MM.1S (cell line): Measurements from ENCODE around the gene CEP63.

Experiments
- DNase-seq: peaks from one replicate; pipeline ENCODE4 v3.0.0-alpha.2; 2015
- H2AFZ ChIP-seq: fragments of 300-600 bp; sonication (generic); 2 replicates; pipeline ENCODE4 v1.6.0; 2016; ENCODE audit warnings: antibody characterized with exemption, low read length
- H3F3A ChIP-seq: fragments of 300-600 bp; sonication (generic); 2 replicates; pipeline ENCODE4 v1.6.1; 2016; ENCODE audit warnings: mild to moderate bottlenecking, antibody characterized with exemption, low read length, moderate library complexity, mixed read lengths; ENCODE audit not compliant: insufficient read depth
- H3K27ac ChIP-seq: fragments of 300-600 bp; sonication (generic); 2 replicates; pipeline ENCODE4 v1.5.1; 2016; ENCODE audit warnings: mild to moderate bottlenecking, low read length
- H3K27me3 ChIP-seq: fragments of 300-600 bp; sonication (generic); replicated peaks from 2 replicates; pipeline ENCODE4 v1.6.0; 2016; ENCODE audit warnings: low read length; ENCODE audit not compliant: insufficient read depth
- H3K36me3 ChIP-seq: fragments of 300-600 bp; sonication (generic); replicated peaks from 2 replicates; pipeline ENCODE4 v1.6.1; 2016; ENCODE audit warnings: mild to moderate bottlenecking, low read length, mixed read lengths; ENCODE audit not compliant: insufficient read depth
- H3K4me1 ChIP-seq: fragments of 300-600 bp; sonication (generic); 2 replicates; pipeline ENCODE4 v1.6.1; 2016; ENCODE audit warnings: low read length, mixed read lengths
- H3K4me2 ChIP-seq: fragments of 300-600 bp; sonication (generic); 2 replicates; pipeline ENCODE4 v1.6.0; 2016; ENCODE audit warnings: low read depth, low read length
- H3K4me3 ChIP-seq: fragments of 300-600 bp; sonication (generic); 2 replicates; pipeline ENCODE4 v1.5.1; 2016; ENCODE audit warnings: low read length, mixed read lengths
- H3K79me2 ChIP-seq: fragments of 300-600 bp; sonication (generic); 2 replicates; pipeline ENCODE4 v1.6.1; 2016; ENCODE audit warnings: mixed run types, low read length, mixed read lengths
- H3K9ac ChIP-seq: fragments of 300-600 bp; sonication (generic); 2 replicates; pipeline ENCODE4 v1.6.1; 2016; ENCODE audit warnings: low read length, mixed read lengths
- H3K9me2 ChIP-seq: fragments of 300-600 bp; sonication (generic); replicated peaks from 2 replicates; pipeline ENCODE4 v1.6.1; 2016; ENCODE audit warnings: mild to moderate bottlenecking, low read length, mixed read lengths; ENCODE audit not compliant: insufficient read depth
- H3K9me3 ChIP-seq: fragments of 300-600 bp; sonication (generic); replicated peaks from 2 replicates; pipeline ENCODE4 v1.6.1; 2016; ENCODE audit warnings: mild to moderate bottlenecking, low read length, mixed read lengths; ENCODE audit not compliant: insufficient read depth
- H4K20me1 ChIP-seq: fragments of 300-600 bp; sonication (generic); 2 replicates; pipeline ENCODE4 v1.6.1; 2016; ENCODE audit warnings: mild to moderate bottlenecking, low read length, moderate library complexity, mixed read lengths; ENCODE audit not compliant: insufficient read depth
- EZH2 ChIP-seq: fragments of 300-600 bp; sonication (generic); optimal IDR thresholded peaks from 2 replicates; pipeline ENCODE3; 2017; ENCODE audit warnings: low read depth, mild to moderate bottlenecking, antibody characterized with exemption, low read length, mixed read lengths
- EZH2phosphoT487 ChIP-seq: fragments of 300-600 bp; sonication (generic); IDR thresholded peaks from 2 replicates; pipeline ENCODE4 v1.6.1; 2018; ENCODE audit warnings: antibody characterized with exemption, low read length
- TF ChIP-seq, protein P1 (sequence below): fragments of 300-600 bp; sonication (generic); IDR thresholded peaks from 2 replicates; pipeline ENCODE4 v1.5.1; 2016; ENCODE audit warnings: antibody characterized with exemption, low read length, mixed read lengths

The CEP63 gene

DNA sequence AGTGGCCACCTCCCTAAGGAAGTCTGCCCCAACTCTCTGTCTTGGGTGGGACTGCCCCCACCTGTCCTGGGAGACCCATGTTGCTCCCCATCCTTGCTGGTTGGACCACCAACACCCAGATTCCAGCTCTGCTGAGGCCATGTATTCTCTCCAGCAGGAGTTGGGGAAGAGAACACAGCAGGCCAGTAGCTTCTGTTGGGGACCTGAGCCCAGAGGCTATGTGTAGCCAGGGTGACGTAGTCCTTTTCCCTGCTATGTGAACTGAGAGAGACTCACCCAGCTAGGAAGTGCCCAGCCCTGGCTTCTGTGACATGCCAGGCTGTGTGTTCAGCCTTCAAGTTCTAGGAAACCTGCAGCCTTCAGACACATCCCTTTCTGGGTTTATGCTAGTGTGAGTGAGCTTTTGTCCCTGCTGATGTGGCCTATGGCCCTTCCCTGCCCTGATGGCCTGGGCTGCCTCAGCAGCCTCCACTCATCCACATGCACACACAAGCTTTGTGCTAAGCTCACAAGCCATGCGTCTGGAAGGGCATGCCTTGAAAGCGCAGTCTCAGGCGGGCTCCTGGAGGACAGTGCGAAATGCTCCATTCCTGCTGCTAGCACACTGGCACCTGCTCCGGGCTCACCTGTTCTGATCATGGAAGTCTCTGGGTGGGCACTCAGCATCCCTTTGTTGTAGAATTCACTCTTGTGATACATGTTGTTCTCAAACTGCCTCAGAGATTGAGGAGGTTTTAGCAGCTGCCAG lies 122.3 kb downstream of the CEP63 start:
- TF ChIP-seq EZH2 (no peak), EZH2phosphoT487 (no peak)
- TF ChIP-seq, protein P1, sequence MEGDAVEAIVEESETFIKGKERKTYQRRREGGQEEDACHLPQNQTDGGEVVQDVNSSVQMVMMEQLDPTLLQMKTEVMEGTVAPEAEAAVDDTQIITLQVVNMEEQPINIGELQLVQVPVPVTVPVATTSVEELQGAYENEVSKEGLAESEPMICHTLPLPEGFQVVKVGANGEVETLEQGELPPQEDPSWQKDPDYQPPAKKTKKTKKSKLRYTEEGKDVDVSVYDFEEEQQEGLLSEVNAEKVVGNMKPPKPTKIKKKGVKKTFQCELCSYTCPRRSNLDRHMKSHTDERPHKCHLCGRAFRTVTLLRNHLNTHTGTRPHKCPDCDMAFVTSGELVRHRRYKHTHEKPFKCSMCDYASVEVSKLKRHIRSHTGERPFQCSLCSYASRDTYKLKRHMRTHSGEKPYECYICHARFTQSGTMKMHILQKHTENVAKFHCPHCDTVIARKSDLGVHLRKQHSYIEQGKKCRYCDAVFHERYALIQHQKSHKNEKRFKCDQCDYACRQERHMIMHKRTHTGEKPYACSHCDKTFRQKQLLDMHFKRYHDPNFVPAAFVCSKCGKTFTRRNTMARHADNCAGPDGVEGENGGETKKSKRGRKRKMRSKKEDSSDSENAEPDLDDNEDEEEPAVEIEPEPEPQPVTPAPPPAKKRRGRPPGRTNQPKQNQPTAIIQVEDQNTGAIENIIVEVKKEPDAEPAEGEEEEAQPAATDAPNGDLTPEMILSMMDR = no peak

DNA sequence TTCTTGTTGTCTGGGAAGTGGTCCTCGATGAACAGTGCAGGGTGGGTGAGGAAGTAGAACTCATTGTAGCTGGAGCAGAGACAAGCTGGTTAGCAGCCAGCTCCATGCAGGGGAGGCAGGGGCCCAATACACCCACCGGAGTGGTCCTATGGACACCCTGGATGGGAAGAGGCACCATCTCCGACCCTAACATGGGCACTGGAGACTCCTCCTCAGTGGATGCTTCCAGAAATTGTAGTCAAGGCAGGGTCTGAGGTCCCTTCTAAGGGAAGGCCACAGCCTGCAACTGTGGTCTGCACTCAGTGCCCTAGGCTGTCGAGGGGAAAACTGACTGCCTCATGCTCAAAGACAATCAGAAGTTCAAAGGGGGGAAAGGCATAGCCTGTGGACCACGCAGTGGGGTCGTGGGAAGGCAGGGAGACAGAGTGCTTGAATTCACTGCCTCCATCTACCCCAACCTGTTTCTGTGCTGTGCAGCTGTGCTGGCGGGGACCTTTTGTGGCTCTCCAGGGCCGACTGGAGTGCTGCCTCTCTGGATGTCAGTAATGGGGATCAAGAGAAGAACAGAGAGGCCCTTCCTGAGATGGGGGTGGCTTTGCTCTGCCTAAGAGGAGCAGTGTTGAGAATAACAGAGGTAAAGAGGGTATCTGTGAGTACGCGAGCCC lies 123.0 kb downstream of the CEP63 start:
- Histone ChIP-seq H3K27me3 (no peaks in the 10 kb centered on the region), H3K9me3 (no peaks in the 10 kb centered on the region), H3F3A (no peaks in the 10 kb centered on the region), H3K27ac (no peak overlapping the region), H3K4me1 (peaks cover 6% of the 10 kb centered on the region), H3K9ac (no peak overlapping the region), H4K20me1 (no peaks in the 10 kb centered on the region), H3K9me2 (no peaks in the 10 kb centered on the region), H3K4me3 (no peak overlapping the region), H3K4me2 (no peak overlapping the region), H2AFZ (no peak overlapping the region), H3K79me2 (no peaks in the 10 kb centered on the region), H3K36me3 (no peaks in the 10 kb centered on the region)
- no peak for DNase-seq
- TF ChIP-seq, protein P1 = no peak
- TF ChIP-seq EZH2phosphoT487 (no peak), EZH2 (no peak)

More for the DNA sequence above, 122.3 kb downstream of the CEP63 start:
- H2AFZ ChIP-seq = no peak overlapping the region
- no peaks in the 10 kb centered on the region for H3K9me2 ChIP-seq
- no peaks in the 10 kb centered on the region for H3K9me3 ChIP-seq
- H3F3A ChIP-seq = no peaks in the 10 kb centered on the region
- H3K4me3 ChIP-seq = no peak overlapping the region
- no peaks in the 10 kb centered on the region for H3K27me3 ChIP-seq
- no peaks in the 10 kb centered on the region for H3K79me2 ChIP-seq
- no peak overlapping the region for H3K27ac ChIP-seq
- no peak overlapping the region for H3K9ac ChIP-seq
- H3K36me3 ChIP-seq = no peaks in the 10 kb centered on the region
- H3K4me2 ChIP-seq = no peak overlapping the region
- DNase-seq = no peak
- no peaks in the 10 kb centered on the region for H4K20me1 ChIP-seq
- H3K4me1 ChIP-seq = peaks cover 6% of the 10 kb centered on the region

DNA sequence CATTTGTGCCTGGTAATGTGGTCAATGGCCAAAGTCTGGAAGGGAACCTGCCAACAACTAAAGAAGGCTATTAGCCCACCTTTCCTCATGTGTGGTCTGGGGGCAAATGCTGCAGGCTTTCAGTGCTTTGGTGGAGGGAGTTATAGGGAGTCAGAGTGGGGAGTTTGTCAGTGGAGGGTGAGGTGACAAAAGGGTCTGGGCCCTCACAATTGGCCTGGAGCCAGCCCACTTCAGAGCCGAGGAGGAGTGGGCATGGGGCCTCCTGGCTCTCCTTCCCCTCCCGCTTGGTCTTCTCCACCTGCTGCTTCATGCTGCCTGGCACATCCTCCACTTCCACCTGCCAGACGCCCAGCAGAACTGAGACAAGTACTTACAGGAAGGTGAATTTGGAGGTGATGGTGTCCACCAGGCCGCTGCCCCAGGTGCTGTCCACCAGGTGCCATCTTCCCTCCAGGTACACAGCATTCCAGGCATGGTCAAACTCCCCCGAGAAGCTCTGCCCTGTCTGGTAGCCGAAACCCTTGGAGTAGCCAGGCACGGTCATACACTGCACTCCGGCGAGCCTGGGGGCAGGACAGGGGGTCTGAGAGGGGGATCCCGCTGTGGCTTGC lies 124.1 kb downstream of the CEP63 start:
- no peaks in the 10 kb centered on the region for H3K36me3 ChIP-seq
- H2AFZ ChIP-seq = no peak overlapping the region
- peaks cover 6% of the 10 kb centered on the region for H3K4me1 ChIP-seq
- H3F3A ChIP-seq = no peaks in the 10 kb centered on the region
- no peak overlapping the region for H3K4me2 ChIP-seq
- TF ChIP-seq EZH2phosphoT487 = no peak
- no peak for TF ChIP-seq EZH2
- TF ChIP-seq, protein P1 = no peak
- H3K27me3 ChIP-seq = no peaks in the 10 kb centered on the region
- H3K9me2 ChIP-seq = no peaks in the 10 kb centered on the region
- H3K9ac ChIP-seq = no peak overlapping the region
- no peaks in the 10 kb centered on the region for H4K20me1 ChIP-seq
- no peaks in the 10 kb centered on the region for H3K9me3 ChIP-seq
- no peaks in the 10 kb centered on the region for H3K79me2 ChIP-seq
- H3K4me3 ChIP-seq = no peak overlapping the region
- H3K27ac ChIP-seq = no peak overlapping the region
- no peak for DNase-seq
